Retina (tissue), 1 donor: Measurements from ENCODE around the gene ZNHIT3.
"Not testable (repeated sequence)": the region's sequence is repeated elsewhere in the genome, so short reads cannot be mapped to it uniquely, and the experiment has no call there.

Experiments
- DNase-seq: peaks from one replicate; pipeline ENCODE4 v3.0.0-alpha.2; 2016

The ZNHIT3 gene

GRCh38 chr17:36485027-36485426 is 1.5 kb upstream of the ZNHIT3 start:
- DNase-seq = no peak

- DNase-seq = no peak
Observed at GRCh38 chr17:36485805-36486203, 677 bp upstream of the ZNHIT3 start.

DNA sequence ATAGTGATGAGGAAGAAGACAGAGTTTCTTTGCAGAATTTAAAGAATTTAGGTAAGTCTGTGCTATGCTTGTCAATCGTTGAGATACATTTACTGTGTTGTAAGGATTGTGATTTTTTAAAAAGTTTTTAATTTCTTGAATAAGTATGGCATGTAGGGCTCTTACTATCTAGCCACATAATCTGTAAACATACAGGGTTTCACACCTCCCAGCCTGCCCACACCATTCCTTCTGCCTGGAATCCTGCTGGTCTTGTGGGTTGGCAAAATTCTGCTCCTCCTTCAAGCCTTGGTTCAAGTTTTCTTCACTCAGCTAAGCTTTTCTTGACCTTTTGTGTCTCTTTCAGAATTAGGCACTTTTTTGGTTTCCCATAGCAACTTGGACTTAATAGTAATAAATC is 7.5 kb downstream of the ZNHIT3 start:
- DNase-seq = no peak

DNA sequence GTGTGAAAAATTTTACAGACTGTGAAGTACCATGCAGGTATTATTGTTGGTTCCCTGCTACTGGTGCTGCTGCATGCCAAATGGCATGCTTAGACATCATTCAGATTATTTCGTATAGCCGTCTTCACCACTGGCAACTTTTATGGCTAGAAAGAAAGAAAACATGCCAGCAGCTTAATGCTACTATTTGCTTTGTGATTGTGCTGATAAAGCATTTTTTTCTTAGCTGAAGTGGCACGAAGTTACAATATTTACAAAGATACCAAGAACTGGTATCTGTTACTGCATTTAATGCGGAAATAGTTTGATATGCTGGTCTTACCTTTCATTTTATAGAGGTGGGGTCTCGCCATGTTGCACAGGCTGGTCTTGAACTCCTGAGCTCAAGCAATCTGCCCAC is 8.2 kb downstream of the ZNHIT3 start:
- no peak for DNase-seq

DNA sequence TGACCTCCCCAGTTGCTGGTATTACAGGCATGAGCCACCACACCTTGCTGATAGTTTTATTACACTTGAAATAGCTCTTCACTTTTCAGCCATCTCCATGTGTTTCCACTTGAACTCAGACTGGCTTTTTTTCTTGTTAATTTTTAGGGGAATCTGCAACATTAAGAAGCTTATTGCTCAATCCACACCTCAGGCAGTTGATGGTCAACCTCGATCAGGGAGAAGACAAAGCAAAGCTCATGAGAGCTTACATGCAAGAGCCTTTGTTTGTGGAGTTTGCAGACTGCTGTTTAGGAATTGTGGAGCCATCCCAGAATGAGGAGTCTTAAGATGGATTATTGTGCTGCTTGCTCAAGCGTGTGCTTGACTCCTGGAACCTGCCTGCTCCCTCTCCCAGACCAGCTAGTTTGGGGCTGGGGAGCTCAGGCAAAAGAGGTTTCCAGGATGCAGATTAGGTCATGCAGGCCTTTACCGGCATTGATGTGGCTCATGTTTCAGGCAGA is 8.6 kb downstream of the ZNHIT3 start:
- no peak for DNase-seq

- no peak for DNase-seq
Observed at GRCh38 chr17:36496018-36496789, 9.7 kb downstream of the ZNHIT3 start.

DNA sequence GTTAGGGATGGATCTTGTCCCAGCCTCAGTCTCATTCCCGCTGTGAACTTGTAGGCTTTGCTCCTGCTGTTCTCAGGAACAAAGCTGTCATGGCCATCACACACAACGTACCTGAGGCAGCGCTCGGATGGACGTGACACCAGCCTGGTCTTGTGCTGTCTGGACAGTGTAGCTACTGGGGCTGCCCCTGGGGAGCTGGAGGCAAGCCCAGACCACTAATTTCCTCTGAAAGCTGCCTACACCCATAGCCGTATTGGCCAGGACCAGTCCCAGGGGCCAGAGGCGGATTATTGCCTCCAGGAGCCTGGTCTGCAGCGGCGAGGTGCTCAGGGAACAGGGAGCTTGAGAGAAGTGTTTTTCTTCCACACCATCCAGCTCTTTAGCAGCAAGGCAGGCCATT is 11.7 kb downstream of the ZNHIT3 start:
- no peak for DNase-seq

GRCh38 chr17:36498560-36499300 is 12.2 kb downstream of the ZNHIT3 start:
- no peak for DNase-seq

- no peak for DNase-seq
Observed at GRCh38 chr17:36500745-36501225, 14.3 kb downstream of the ZNHIT3 start.

GRCh38 chr17:36501351-36501750 is 14.9 kb downstream of the ZNHIT3 start:
- DNase-seq = no peak

DNA sequence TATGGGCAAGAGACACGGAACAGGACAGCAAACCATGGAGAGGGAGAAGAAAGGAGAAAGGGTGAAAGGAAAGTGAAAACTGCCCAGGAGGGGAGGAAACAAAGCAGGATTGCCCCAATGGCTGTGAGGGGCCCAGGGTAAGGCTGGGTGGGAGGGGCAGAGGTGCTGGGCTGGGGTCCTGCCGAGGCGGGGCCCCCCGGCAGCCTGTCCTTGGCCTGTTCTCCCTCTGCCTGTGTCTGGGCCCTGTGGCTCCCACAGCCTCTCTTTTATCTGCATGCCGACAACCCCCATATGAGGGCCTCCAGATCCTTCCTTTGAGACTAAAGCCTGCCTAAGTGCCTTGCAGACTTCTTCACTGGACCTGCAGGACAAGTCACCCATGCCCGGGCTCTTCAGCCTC is 15.5 kb downstream of the ZNHIT3 start:
- DNase-seq = no peak

- DNase-seq = no peak
Observed at GRCh38 chr17:36503456-36504155, 17.1 kb downstream of the ZNHIT3 start.

DNA sequence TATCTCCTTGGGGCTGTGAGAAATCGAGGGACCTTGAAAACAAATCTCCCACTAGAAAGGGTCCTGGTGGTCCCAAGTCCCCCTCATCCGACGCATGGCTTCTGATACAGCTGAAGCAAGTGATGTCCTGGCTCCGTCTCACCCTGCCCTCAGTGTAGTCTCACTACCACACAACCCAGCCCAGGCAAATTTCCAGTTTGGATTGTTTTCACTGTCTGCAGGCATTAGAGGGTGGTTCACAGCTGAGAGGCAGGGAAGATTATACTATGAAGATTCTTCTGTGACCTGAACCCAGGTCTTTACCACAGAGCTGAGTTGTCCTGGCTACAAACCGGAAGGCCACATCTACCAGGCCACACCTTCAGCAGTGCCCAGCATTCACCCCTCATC is 17.7 kb downstream of the ZNHIT3 start:
- DNase-seq = no peak

- no peak for DNase-seq
Observed at GRCh38 chr17:36505171-36505570, 18.7 kb downstream of the ZNHIT3 start.

DNA sequence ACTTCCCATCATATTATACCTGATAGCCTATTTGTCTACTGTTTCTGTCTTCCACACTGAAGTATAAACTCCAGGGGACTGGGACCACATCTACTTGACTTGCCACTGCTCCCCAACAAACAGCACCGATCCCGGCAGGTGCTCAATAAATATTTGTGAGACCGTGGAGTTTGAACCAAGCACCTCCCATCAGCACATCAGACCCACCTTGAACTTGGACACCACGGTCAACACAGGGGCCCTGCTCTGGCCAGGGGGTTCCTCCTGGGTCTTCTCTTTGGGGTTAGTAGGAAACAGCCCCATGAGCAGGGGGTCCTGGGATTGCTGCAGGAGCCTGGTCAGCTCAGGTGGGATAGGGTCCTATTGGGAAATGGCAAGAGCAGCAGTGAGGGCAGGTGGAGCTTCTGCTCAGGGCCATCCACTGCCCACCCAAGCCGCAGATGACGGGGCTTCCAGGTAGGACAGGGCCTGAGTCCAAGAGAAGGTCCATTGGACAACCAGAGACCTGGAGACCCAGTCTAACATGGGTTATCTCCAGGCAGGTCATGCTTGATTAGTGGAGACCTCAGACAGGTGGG is 19.9 kb downstream of the ZNHIT3 start:
- no peak for DNase-seq

- DNase-seq = no peak
Observed at GRCh38 chr17:36506831-36507230, 20.4 kb downstream of the ZNHIT3 start.

GRCh38 chr17:36507266-36507665 is 20.8 kb downstream of the ZNHIT3 start:
- DNase-seq = no peak

- not testable (repeated sequence) for DNase-seq
Observed at GRCh38 chr17:36508439-36508838, 22.0 kb downstream of the ZNHIT3 start.

- DNase-seq = no peak
Observed at GRCh38 chr17:36509272-36509985, 22.9 kb downstream of the ZNHIT3 start.

- no peak for DNase-seq
Observed at GRCh38 chr17:36510636-36511035, 24.2 kb downstream of the ZNHIT3 start.

- DNase-seq = no peak
Observed at GRCh38 chr17:36511216-36511615, 24.7 kb downstream of the ZNHIT3 start.

GRCh38 chr17:36512641-36513040 is 26.2 kb downstream of the ZNHIT3 start:
- no peak for DNase-seq
